WERI-Rb-1 (cell line): ENCODE data around the gene DHCR7.

Experiments used
- DNase-seq: peaks from one replicate; pipeline ENCODE4 v3.0.0-alpha.2; 2020
- H3K27ac ChIP-seq: fragments of 250-450 bp; sonication (Bioruptor Pico); 2 replicates; pipeline ENCODE4 v1.5.1; 2020; ENCODE audit warnings: mild to moderate bottlenecking, moderate library complexity
- H3K27me3 ChIP-seq: fragments of 250-450 bp; sonication (Bioruptor Pico); 2 replicates; pipeline ENCODE4 v1.5.1; 2021; ENCODE audit warnings: mild to moderate bottlenecking, low read depth, moderate library complexity; ENCODE audit not compliant: insufficient read depth, severe bottlenecking
- H3K36me3 ChIP-seq: fragments of 250-450 bp; sonication (Bioruptor Pico); 2 replicates; pipeline ENCODE4 v1.5.1; 2020; ENCODE audit warnings: mild to moderate bottlenecking, moderate library complexity
- H3K4me3 ChIP-seq: 2 replicates; pipeline ENCODE4 v1.5.1; 2011; ENCODE audit warnings: low read depth, mild to moderate bottlenecking, control low read depth, low read length
- H3K9me3 ChIP-seq: fragments of 250-450 bp; sonication (Bioruptor Pico); 2 replicates; pipeline ENCODE4 v1.5.1; 2021; ENCODE audit warnings: mild to moderate bottlenecking, moderate library complexity; ENCODE audit not compliant: severe bottlenecking
- TF ChIP-seq, protein P1 (sequence below): IDR thresholded peaks from 2 replicates; pipeline ENCODE4 v1.5.1; 2011; ENCODE audit warnings: low read depth, mild to moderate bottlenecking, control low read depth, inconsistent platforms, low read length

The DHCR7 gene

DNA sequence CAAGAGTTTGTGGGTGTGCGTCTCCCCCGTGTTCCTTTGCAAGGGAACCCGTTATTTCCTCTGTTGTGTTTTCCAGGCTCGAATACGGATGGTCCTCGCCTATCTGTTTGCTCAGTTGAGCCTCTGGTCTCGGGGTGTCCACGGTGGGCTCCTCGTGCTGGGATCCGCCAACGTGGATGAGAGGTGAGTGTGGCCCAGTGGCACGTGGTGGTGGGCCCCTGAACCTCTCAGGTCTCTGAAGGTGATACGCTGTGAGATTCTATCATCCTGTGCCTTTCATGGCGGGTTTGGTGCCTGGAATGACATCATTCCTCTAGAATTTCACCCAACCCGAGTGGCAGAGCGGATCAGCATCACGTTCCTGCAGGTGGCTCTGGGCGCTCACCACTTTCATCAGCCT is 37.3 kb upstream of the DHCR7 start:
- Histone ChIP-seq H3K36me3 (peaks cover 29% of the 10 kb centered on the region), H3K27ac (no peak overlapping the region), H3K9me3 (no peaks in the 10 kb centered on the region), H3K27me3 (no peaks in the 10 kb centered on the region), H3K4me3 (no peak overlapping the region)
- TF ChIP-seq, protein P1, sequence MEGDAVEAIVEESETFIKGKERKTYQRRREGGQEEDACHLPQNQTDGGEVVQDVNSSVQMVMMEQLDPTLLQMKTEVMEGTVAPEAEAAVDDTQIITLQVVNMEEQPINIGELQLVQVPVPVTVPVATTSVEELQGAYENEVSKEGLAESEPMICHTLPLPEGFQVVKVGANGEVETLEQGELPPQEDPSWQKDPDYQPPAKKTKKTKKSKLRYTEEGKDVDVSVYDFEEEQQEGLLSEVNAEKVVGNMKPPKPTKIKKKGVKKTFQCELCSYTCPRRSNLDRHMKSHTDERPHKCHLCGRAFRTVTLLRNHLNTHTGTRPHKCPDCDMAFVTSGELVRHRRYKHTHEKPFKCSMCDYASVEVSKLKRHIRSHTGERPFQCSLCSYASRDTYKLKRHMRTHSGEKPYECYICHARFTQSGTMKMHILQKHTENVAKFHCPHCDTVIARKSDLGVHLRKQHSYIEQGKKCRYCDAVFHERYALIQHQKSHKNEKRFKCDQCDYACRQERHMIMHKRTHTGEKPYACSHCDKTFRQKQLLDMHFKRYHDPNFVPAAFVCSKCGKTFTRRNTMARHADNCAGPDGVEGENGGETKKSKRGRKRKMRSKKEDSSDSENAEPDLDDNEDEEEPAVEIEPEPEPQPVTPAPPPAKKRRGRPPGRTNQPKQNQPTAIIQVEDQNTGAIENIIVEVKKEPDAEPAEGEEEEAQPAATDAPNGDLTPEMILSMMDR: no peak
- no peak for DNase-seq

DNA sequence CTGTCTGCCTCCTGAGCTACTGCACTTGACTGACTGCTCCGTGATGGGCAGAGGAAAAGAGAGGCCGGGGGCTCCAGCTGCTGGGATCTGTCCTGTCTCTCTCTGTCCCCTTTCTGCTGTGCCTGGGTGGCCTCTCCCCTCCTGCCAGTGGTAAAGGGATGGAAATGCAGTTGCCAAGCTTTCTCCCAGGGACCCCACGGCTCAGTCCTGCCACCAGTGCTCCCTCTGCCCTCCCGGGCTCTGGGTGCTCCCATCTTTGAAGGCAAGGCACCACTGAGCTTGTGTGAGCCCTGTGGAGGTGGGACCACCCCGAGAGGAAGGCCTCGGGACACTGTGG is 36.8 kb upstream of the DHCR7 start:
- TF ChIP-seq, protein P1: no peak
- Histone ChIP-seq H3K4me3 (no peak overlapping the region), H3K27me3 (no peaks in the 10 kb centered on the region), H3K36me3 (peaks cover 29% of the 10 kb centered on the region), H3K9me3 (no peaks in the 10 kb centered on the region), H3K27ac (no peak overlapping the region)
- DNase-seq: no peak

DNA sequence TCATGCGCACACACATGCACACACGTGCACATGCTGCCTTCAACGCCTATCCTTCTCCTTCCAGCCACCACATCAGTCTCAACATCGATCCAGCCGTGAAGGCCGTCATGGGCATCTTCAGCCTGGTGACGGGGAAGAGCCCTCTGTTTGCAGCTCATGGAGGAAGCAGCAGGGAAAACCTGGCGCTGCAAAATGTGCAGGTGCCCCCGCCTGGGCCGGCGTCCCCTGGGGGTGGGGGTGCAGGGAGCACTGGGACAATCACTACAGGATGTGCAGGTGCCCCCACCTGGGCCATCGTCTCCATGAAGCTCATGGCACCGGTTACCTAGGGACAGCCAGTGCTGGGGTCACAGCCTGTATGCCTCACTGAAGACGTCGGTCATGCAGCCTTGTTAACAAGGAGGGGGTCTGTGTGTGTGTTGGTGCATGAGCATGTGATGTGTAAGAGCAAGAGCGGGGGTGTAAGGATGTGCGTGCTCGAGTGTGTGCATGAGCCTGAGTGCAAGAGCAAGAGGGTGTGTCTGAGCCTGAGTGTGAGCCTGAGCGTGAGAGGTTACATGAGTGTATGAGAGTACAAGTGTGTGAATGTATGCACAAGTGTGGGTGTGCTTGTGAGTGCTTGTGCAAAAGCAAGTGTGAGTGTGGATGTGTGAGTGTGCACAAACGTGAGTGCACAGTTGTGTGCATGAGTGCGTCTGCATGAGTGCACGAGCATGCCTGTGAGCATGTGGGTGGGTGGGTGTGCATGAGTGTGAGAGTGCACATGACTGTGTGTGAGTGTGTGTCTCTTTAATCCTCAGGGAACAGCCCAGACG is 36.3 kb upstream of the DHCR7 start:
- Histone ChIP-seq H3K9me3 (no peaks in the 10 kb centered on the region), H3K36me3 (peaks cover 29% of the 10 kb centered on the region), H3K27me3 (no peaks in the 10 kb centered on the region), H3K4me3 (no peak overlapping the region), H3K27ac (no peak overlapping the region)
- TF ChIP-seq, protein P1: no peak
- DNase-seq: no peak

DNA sequence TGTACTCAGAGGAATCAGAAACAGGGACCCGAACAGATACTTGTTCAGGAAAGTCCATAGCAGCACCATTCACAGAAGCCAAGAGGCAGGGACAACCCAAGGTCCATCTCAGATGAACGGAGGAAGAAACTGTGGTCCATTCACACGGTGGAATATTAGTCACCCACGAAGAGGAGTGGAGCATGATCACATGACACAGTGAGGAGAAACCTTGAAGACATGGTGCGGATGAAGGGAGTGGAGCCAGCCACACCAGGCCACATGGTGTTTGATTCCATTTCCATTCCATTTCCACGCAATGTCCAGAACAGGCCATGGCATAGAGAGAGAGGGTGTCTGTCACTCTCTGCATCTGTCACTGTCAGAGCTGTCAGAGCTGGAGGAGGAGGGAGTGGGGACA is 35.5 kb upstream of the DHCR7 start:
- no peak for DNase-seq
- H3K27ac ChIP-seq: no peak overlapping the region
- no peaks in the 10 kb centered on the region for H3K9me3 ChIP-seq
- no peak overlapping the region for H3K4me3 ChIP-seq
- peaks cover 32% of the 10 kb centered on the region for H3K36me3 ChIP-seq
- no peaks in the 10 kb centered on the region for H3K27me3 ChIP-seq
- TF ChIP-seq, protein P1: no peak

DNA sequence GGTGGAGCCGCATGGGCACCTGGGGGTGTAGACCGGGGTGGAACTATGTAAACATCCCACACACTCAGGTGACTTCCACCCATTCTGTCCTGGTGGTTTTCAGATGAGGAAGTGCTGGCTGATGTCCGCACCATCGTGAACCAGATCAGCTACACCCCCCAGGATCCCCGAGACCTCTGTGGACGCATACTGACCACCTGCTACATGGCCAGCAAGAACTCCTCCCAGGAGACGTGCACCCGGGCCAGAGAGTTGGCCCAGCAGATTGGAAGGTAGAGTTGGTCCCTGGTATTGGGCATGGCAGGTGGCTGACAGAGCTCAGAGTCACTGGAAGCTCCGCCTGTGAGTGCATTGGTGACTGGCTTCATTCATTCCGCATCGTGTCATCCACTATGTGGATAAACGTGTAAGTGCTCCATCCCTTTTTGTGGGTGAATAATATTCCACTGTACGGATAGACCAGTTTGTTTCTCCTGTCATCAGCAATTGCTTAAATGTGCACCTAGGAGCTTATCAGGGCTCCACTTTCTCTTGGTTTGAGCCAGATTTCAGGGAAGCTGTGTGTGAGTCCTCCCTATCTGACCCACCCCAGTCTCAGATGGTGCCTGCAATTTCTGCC is 34.7 kb upstream of the DHCR7 start:
- no peak overlapping the region for H3K4me3 ChIP-seq
- TF ChIP-seq, protein P1: no peak
- no peak overlapping the region for H3K27ac ChIP-seq
- peaks cover 33% of the 10 kb centered on the region for H3K36me3 ChIP-seq
- no peaks in the 10 kb centered on the region for H3K9me3 ChIP-seq
- no peak for DNase-seq
- no peaks in the 10 kb centered on the region for H3K27me3 ChIP-seq
